Hepatocyte (in vitro differentiated cells): Measurements from ENCODE around the gene SALL4. TPM values are rescaled to one million over a fixed set of nuclear protein-coding genes. Genes with fewer than 3 reads are reported as not detected.

Source experiments
- DNase-seq: peaks from one replicate; pipeline ENCODE4 v3.0.0-alpha.2; 2016; ENCODE audit warnings: low spot score
- H2AFZ ChIP-seq: fragments of 200-600 bp; sonication (generic); 2 replicates; pipeline ENCODE4 v1.6.0; 2016; ENCODE audit warnings: antibody characterized with exemption, mild to moderate bottlenecking
- H3K27ac ChIP-seq: fragments of 200-600 bp; sonication (generic); 2 replicates; pipeline ENCODE4 v1.5.1; 2016; ENCODE audit warnings: mild to moderate bottlenecking
- H3K27me3 ChIP-seq: fragments of 200-600 bp; sonication (generic); 2 replicates; pipeline ENCODE4 v1.6.1; 2016
- H3K36me3 ChIP-seq: fragments of 200-600 bp; sonication (generic); replicated peaks from 2 replicates; pipeline ENCODE4 v1.5.1; 2016; ENCODE audit warnings: low read depth; ENCODE audit not compliant: insufficient read depth
- H3K4me1 ChIP-seq: fragments of 200-600 bp; sonication (generic); 2 replicates; pipeline ENCODE4 v1.5.1; 2016; ENCODE audit warnings: mild to moderate bottlenecking, moderate library complexity; ENCODE audit not compliant: insufficient read depth
- H3K4me2 ChIP-seq: fragments of 200-600 bp; sonication (generic); 2 replicates; pipeline ENCODE4 v1.6.0; 2016
- H3K4me3 ChIP-seq: fragments of 200-600 bp; sonication (generic); 2 replicates; pipeline ENCODE4 v1.5.1; 2016; ENCODE audit warnings: mild to moderate bottlenecking
- H3K79me2 ChIP-seq: fragments of 200-600 bp; sonication (generic); 2 replicates; pipeline ENCODE4 v1.6.0; 2017; ENCODE audit warnings: mild to moderate bottlenecking
- H3K9me2 ChIP-seq: fragments of 200-600 bp; sonication (generic); replicated peaks from 2 replicates; pipeline ENCODE4 v1.6.0; 2017; ENCODE audit warnings: mild to moderate bottlenecking; ENCODE audit not compliant: insufficient read depth
- H3K9me3 ChIP-seq: fragments of 200-600 bp; sonication (generic); 2 replicates; pipeline ENCODE4 v1.5.1; 2016; ENCODE audit warnings: low read depth, mild to moderate bottlenecking
- H4K20me1 ChIP-seq: fragments of 200-600 bp; sonication (generic); 2 replicates; pipeline ENCODE4 v1.6.0; 2016; ENCODE audit warnings: mild to moderate bottlenecking; ENCODE audit not compliant: insufficient read depth, poor library complexity, severe bottlenecking
- EZH2 ChIP-seq: fragments of 200-600 bp; sonication (generic); IDR thresholded peaks from 2 replicates; pipeline ENCODE4 v1.6.1; 2016; ENCODE audit warnings: antibody characterized with exemption, mild to moderate bottlenecking, borderline replicate concordance
- EZH2phosphoT487 ChIP-seq: fragments of 200-600 bp; sonication (generic); IDR thresholded peaks from one replicate; pipeline ENCODE4 v1.6.1; 2018; ENCODE audit warnings: antibody characterized with exemption, mild to moderate bottlenecking, low read depth, moderate library complexity; ENCODE audit not compliant: unreplicated experiment, severe bottlenecking
- WGBS: methylation state at CpG from one replicate; pipeline ENCODE4 v1.1.6; 2016; ENCODE audit warnings: low lambda C conversion rate; ENCODE audit errors: missing lambda C conversion rate; 5-methylcytosine and 5-hydroxymethylcytosine counted together
- polyA plus RNA-seq: library from polyadenylated mRNA; unstranded; fragments of >200 nt; fragmentation: Nextera tagmentation; extraction: Ambion mirVana; gene quantifications from 2 replicates; pipeline ENCODE4 v1.2.1, GENCODE V29; 2016
- total RNA-seq: library from RNA; depleted of rRNA; stranded (reverse); fragments of >200 nt; gene quantifications from 2 replicates; pipeline ENCODE4 v1.2.3, GENCODE V29; 2014
- TF ChIP-seq, protein P1 (sequence below): fragments of 200-600 bp; sonication (generic); IDR thresholded peaks from 2 replicates; pipeline ENCODE4 v1.5.1; 2016; ENCODE audit warnings: antibody characterized with exemption, mild to moderate bottlenecking; ENCODE audit not compliant: poor library complexity

SALL4 gene
- total and polyA plus RNA-seq, 2 experiments from 2014 or later, result 6.3 to 14.9 TPM

- no peaks in the 10 kb centered on the region for H3K9me2 ChIP-seq
- no peak for DNase-seq
- peak overlapping the region; percentile 29 for H3K27ac ChIP-seq
- no peaks in the 10 kb centered on the region for H3K36me3 ChIP-seq
- peak overlapping the region; percentile 37 for H3K4me2 ChIP-seq
- no peaks in the 10 kb centered on the region for H3K9me3 ChIP-seq
- peak overlapping the region; percentile 22 for H2AFZ ChIP-seq
- no peaks in the 10 kb centered on the region for H3K79me2 ChIP-seq
- H4K20me1 ChIP-seq, result no peaks in the 10 kb centered on the region
- no peak for TF ChIP-seq EZH2phosphoT487
- TF ChIP-seq EZH2, result no peak
- TF ChIP-seq, protein P1, sequence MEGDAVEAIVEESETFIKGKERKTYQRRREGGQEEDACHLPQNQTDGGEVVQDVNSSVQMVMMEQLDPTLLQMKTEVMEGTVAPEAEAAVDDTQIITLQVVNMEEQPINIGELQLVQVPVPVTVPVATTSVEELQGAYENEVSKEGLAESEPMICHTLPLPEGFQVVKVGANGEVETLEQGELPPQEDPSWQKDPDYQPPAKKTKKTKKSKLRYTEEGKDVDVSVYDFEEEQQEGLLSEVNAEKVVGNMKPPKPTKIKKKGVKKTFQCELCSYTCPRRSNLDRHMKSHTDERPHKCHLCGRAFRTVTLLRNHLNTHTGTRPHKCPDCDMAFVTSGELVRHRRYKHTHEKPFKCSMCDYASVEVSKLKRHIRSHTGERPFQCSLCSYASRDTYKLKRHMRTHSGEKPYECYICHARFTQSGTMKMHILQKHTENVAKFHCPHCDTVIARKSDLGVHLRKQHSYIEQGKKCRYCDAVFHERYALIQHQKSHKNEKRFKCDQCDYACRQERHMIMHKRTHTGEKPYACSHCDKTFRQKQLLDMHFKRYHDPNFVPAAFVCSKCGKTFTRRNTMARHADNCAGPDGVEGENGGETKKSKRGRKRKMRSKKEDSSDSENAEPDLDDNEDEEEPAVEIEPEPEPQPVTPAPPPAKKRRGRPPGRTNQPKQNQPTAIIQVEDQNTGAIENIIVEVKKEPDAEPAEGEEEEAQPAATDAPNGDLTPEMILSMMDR, result no peak
- 39% methylated on average over 8 of the region's 8 CpGs for WGBS
- peaks cover 16% of the 10 kb centered on the region for H3K4me1 ChIP-seq
- H3K27me3 ChIP-seq, result no peaks in the 10 kb centered on the region
- H3K4me3 ChIP-seq, result no peak overlapping the region
Observed at GRCh38 chr20:51811514-51812128, 9.3 kb upstream of the SALL4 start.

- H3K4me3 ChIP-seq, result no peak overlapping the region
- H3K27me3 ChIP-seq, result no peaks in the 10 kb centered on the region
- peak overlapping the region; percentile 22 for H2AFZ ChIP-seq
- H3K4me2 ChIP-seq, result peak overlapping the region; percentile 37
- WGBS, result 54% methylated on average over 3 of the region's 3 CpGs
- H3K9me2 ChIP-seq, result no peaks in the 10 kb centered on the region
- H3K36me3 ChIP-seq, result no peaks in the 10 kb centered on the region
- H3K27ac ChIP-seq, result peak overlapping the region; percentile 51
- no peaks in the 10 kb centered on the region for H3K79me2 ChIP-seq
- H4K20me1 ChIP-seq, result no peaks in the 10 kb centered on the region
- TF ChIP-seq, protein P1, result no peak
- no peak for TF ChIP-seq EZH2
- TF ChIP-seq EZH2phosphoT487, result no peak
- peak; percentile 25 for DNase-seq
- H3K4me1 ChIP-seq, result peaks cover 16% of the 10 kb centered on the region
- H3K9me3 ChIP-seq, result no peaks in the 10 kb centered on the region
Observed at GRCh38 chr20:51811042-51811355, 8.7 kb upstream of the SALL4 start.

DNA sequence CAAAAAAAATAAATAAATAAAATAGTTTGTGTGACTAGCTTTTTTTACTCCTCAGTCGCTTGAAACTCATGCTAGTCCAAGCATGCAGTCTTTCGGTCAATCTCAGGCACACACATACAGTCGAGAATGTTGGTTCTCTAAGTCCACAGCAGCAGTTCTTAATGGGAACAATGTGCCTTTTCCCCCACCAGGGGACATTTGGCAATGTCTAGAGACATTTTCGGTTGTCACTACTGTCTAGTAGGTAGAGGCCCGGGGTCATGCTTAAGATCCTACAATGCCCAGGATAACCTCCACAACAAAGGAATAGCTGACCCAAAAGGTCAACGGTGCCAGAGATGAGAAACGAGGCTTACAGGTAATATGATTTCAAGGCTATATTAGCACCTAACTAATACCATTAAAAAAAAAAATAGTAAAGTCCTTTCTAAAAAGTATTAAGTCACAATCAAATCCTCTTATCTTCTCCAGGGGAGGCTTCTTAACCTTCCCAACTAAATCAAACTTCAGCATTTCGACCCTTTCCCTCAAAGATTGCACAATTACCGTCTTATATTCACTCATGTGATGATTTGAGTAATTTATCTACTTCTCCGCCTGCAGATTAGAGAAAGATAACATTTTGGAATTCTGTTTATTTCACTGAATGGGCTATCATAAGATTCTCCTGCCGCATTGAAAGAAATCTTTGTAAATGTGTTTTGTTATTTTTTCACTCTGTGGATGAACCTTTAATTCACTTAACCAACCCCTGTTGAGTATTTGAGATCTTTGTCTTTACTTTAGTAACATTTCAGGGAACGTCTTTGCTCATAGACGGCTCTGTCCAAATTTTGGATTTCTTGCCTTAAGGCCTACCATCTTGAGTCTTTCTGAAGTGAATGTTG, 8.1 kb upstream of the SALL4 start:
- Histone ChIP-seq H3K36me3 (no peaks in the 10 kb centered on the region), H2AFZ (no peak overlapping the region), H3K4me3 (no peak overlapping the region), H3K9me2 (no peaks in the 10 kb centered on the region), H3K27ac (peak overlapping the region; percentile 51), H4K20me1 (no peaks in the 10 kb centered on the region), H3K79me2 (no peaks in the 10 kb centered on the region), H3K27me3 (no peaks in the 10 kb centered on the region), H3K9me3 (no peaks in the 10 kb centered on the region), H3K4me1 (peaks cover 16% of the 10 kb centered on the region), H3K4me2 (no peak overlapping the region)
- WGBS, result 78% methylated on average over 13 of the region's 13 CpGs
- TF ChIP-seq, protein P1, result no peak
- TF ChIP-seq EZH2phosphoT487 (no peak), EZH2 (no peak)
- no peak for DNase-seq
